NCI-H2227 (cell line): ENCODE data around the gene SNX14.

ENCODE experiments used
- DNase-seq: peaks from one replicate; lab custom pipeline; 2025; ENCODE audit not compliant: unreplicated experiment; lab: John Stamatoyannopoulos, UW

SNX14 gene

GRCh38 chr6:85506441-85507093, 87.1 kb downstream of the SNX14 start:
- no peak for DNase-seq

GRCh38 chr6:85498596-85499258, 94.9 kb downstream of the SNX14 start:
- DNase-seq, result no peak

GRCh38 chr6:85496856-85497255, 96.8 kb downstream of the SNX14 start:
- no peak for DNase-seq

- no peak for DNase-seq
Measured at GRCh38 chr6:85496009-85496579, 97.6 kb downstream of the SNX14 start.

GRCh38 chr6:85494547-85495536, 98.8 kb downstream of the SNX14 start:
- no peak for DNase-seq

- DNase-seq, result no peak
Measured at GRCh38 chr6:85493389-85493788, 100.3 kb downstream of the SNX14 start.

GRCh38 chr6:85490516-85491248, 103.0 kb downstream of the SNX14 start:
- DNase-seq, result no peak

- DNase-seq, result no peak
Measured at GRCh38 chr6:85484948-85485347, 108.7 kb downstream of the SNX14 start.

- DNase-seq, result no peak
Measured at GRCh38 chr6:85483846-85484245, 109.8 kb downstream of the SNX14 start.

GRCh38 chr6:85482905-85483700, 110.6 kb downstream of the SNX14 start:
- peak; percentile 57 for DNase-seq

- no peak for DNase-seq
Measured at GRCh38 chr6:85482206-85482904, 111.3 kb downstream of the SNX14 start.

GRCh38 chr6:85479208-85479607, 114.5 kb downstream of the SNX14 start:
- no peak for DNase-seq

GRCh38 chr6:85476532-85476931, 117.1 kb downstream of the SNX14 start:
- no peak for DNase-seq

- DNase-seq, result no peak
Measured at GRCh38 chr6:85473748-85474147, 119.9 kb downstream of the SNX14 start.

GRCh38 chr6:85472744-85473143, 120.9 kb downstream of the SNX14 start:
- DNase-seq, result no peak

- no peak for DNase-seq
Measured at GRCh38 chr6:85470023-85470410, 123.6 kb downstream of the SNX14 start.

GRCh38 chr6:85469276-85470022, 124.2 kb downstream of the SNX14 start:
- DNase-seq, result no peak

GRCh38 chr6:85468326-85468725, 125.3 kb downstream of the SNX14 start:
- no peak for DNase-seq

- no peak for DNase-seq
Measured at GRCh38 chr6:85465762-85466161, 127.9 kb downstream of the SNX14 start.
